HEK293 (cell line): Measurements from ENCODE around the gene KRTAP19-2.

ENCODE experiments used
- CTCF ChIA-PET: fragments of 350-600 bp; formaldehyde crosslinking; extraction: SDS; loops from one replicate; lab custom pipeline; 2021; ENCODE audit warnings: antibody characterized with exemption; lab: Yijun Ruan, JAX
- POLR2A ChIA-PET: fragments of 300-600 bp; formaldehyde crosslinking; extraction: SDS; loops from one replicate; lab custom pipeline; 2020; ENCODE audit warnings: antibody characterized with exemption, inconsistent platforms; lab: Yijun Ruan, JAX
- H3K27ac ChIP-seq: fragments of 200-500 bp; sonication (Bioruptor generic); 2 replicates; pipeline ENCODE4 v1.5.1; 2014; ENCODE audit warnings: low read depth, low read length, control low read depth, inconsistent platforms; ENCODE audit errors: extremely low read depth
- H3K36me3 ChIP-seq, 2 experiments: fragments of 200-500 bp in 1 of 2; sonication (Bioruptor generic) in 1 of 2; 1 replicate in 1 of 2; 2 replicates in 1 of 2; pipeline ENCODE4 v1.5.1; 2014 to 2017; ENCODE audit warnings: inconsistent platforms in 2 of 2, low read length in 2 of 2; ENCODE audit not compliant: control insufficient read depth in 2 of 2, insufficient read depth in 1 of 2
- H3K4me1 ChIP-seq: fragments of 200-500 bp; sonication (Bioruptor generic); 2 replicates; pipeline ENCODE4 v1.5.1; 2014; ENCODE audit warnings: mild to moderate bottlenecking, low read length, inconsistent platforms; ENCODE audit not compliant: control insufficient read depth, insufficient read depth
- H3K4me3 ChIP-seq: 2 replicates; pipeline ENCODE4 v1.5.1; 2011; ENCODE audit warnings: low read depth, mild to moderate bottlenecking, control low read depth, low read length, moderate library complexity
- H3K9me3 ChIP-seq: fragments of 200-500 bp; sonication (Bioruptor generic); 2 replicates; pipeline ENCODE4 v1.5.1; 2014; ENCODE audit warnings: low read depth, low read length, inconsistent platforms; ENCODE audit not compliant: control insufficient read depth, insufficient read depth
- MYNN ChIP-seq: fragments of 450-650 bp; formaldehyde crosslinking; IDR thresholded peaks from 2 replicates; pipeline ENCODE4 v1.5.1; 2016; ENCODE audit warnings: missing biosample characterization, missing genetic modification characterization, borderline replicate concordance
- OVOL3 ChIP-seq: fragments of 450-650 bp; formaldehyde crosslinking; IDR thresholded peaks from 2 replicates; pipeline ENCODE4 v1.5.1; 2016; ENCODE audit warnings: missing biosample characterization, missing genetic modification characterization
- PRDM4 ChIP-seq: fragments of 450-650 bp; formaldehyde crosslinking; IDR thresholded peaks from 2 replicates; pipeline ENCODE4 v1.5.1; 2017; ENCODE audit warnings: missing biosample characterization, missing genetic modification characterization
- SETDB1 ChIP-seq: IDR thresholded peaks from one replicate; pipeline ENCODE4 v1.6.1; 2017; ENCODE audit warnings: mild to moderate bottlenecking, low read length, moderate library complexity, mixed read lengths; ENCODE audit not compliant: insufficient read length
- TRIM28 ChIP-seq: IDR thresholded peaks from 2 replicates; pipeline ENCODE4 v1.6.1; 2011; ENCODE audit warnings: low read length, control low read depth, borderline replicate concordance
- WT1 ChIP-seq: fragments of 450-650 bp; formaldehyde crosslinking; IDR thresholded peaks from 2 replicates; pipeline ENCODE4 v1.5.1; 2016; ENCODE audit warnings: missing biosample characterization, missing genetic modification characterization
- ZFP3 ChIP-seq: fragments of 450-650 bp; formaldehyde crosslinking; IDR thresholded peaks from 2 replicates; pipeline ENCODE4 v1.5.1; 2016; ENCODE audit warnings: low read depth, missing biosample characterization, missing genetic modification characterization
- ZNF10 ChIP-seq: fragments of 450-650 bp; formaldehyde crosslinking; IDR thresholded peaks from 2 replicates; pipeline ENCODE4 v1.5.1; 2017; ENCODE audit warnings: missing biosample characterization, missing genetic modification characterization
- ZNF114 ChIP-seq: fragments of 450-650 bp; formaldehyde crosslinking; IDR thresholded peaks from 2 replicates; pipeline ENCODE4 v1.5.0; 2017; ENCODE audit warnings: missing biosample characterization, missing genetic modification characterization
- ZNF157 ChIP-seq: fragments of 450-650 bp; formaldehyde crosslinking; IDR thresholded peaks from 2 replicates; pipeline ENCODE4 v1.5.1; 2016; ENCODE audit warnings: missing biosample characterization, missing genetic modification characterization
- ZNF175 ChIP-seq: fragments of 450-650 bp; formaldehyde crosslinking; IDR thresholded peaks from 2 replicates; pipeline ENCODE4 v1.5.1; 2016; ENCODE audit warnings: missing biosample characterization, missing genetic modification characterization
- ZNF184 ChIP-seq: fragments of 450-650 bp; IDR thresholded peaks from 2 replicates; pipeline ENCODE4 v1.5.1; 2018; ENCODE audit warnings: missing biosample characterization, mild to moderate bottlenecking, missing genetic modification characterization
- ZNF202 ChIP-seq: fragments of 450-650 bp; formaldehyde crosslinking; IDR thresholded peaks from 2 replicates; pipeline ENCODE4 v1.5.1; 2016; ENCODE audit warnings: missing biosample characterization, missing genetic modification characterization, borderline replicate concordance
- ZNF266 ChIP-seq: fragments of 450-650 bp; formaldehyde crosslinking; IDR thresholded peaks from 2 replicates; pipeline ENCODE4 v1.5.1; 2016; ENCODE audit warnings: missing biosample characterization, missing genetic modification characterization, low read depth
- ZNF292 ChIP-seq: fragments of 450-650 bp; formaldehyde crosslinking; IDR thresholded peaks from 2 replicates; pipeline ENCODE4 v1.5.1; 2016; ENCODE audit warnings: low read depth, missing biosample characterization, missing genetic modification characterization, borderline replicate concordance
- ZNF324 ChIP-seq: fragments of 450-650 bp; formaldehyde crosslinking; IDR thresholded peaks from 2 replicates; pipeline ENCODE4 v1.5.1; 2016; ENCODE audit warnings: missing biosample characterization, missing genetic modification characterization
- ZNF426 ChIP-seq: fragments of 450-650 bp; formaldehyde crosslinking; IDR thresholded peaks from 2 replicates; pipeline ENCODE4 v1.5.1; 2017; ENCODE audit warnings: missing biosample characterization, missing genetic modification characterization, mild to moderate bottlenecking, inconsistent platforms, moderate library complexity
- ZNF530 ChIP-seq: fragments of 450-650 bp; formaldehyde crosslinking; IDR thresholded peaks from 2 replicates; pipeline ENCODE4 v1.5.1; 2016; ENCODE audit warnings: low read depth, missing biosample characterization, missing genetic modification characterization
- ZNF561 ChIP-seq: fragments of 450-650 bp; IDR thresholded peaks from 2 replicates; pipeline ENCODE4 v1.5.1; 2018; ENCODE audit warnings: missing biosample characterization, missing genetic modification characterization, borderline replicate concordance
- ZNF585B ChIP-seq: fragments of 450-650 bp; formaldehyde crosslinking; IDR thresholded peaks from 2 replicates; pipeline ENCODE4 v1.5.1; 2016; ENCODE audit warnings: missing biosample characterization, missing genetic modification characterization
- ZNF776 ChIP-seq: fragments of 450-650 bp; formaldehyde crosslinking; IDR thresholded peaks from 2 replicates; pipeline ENCODE4 v1.5.0; 2017; ENCODE audit warnings: missing biosample characterization, missing genetic modification characterization, borderline replicate concordance
- ZSCAN16 ChIP-seq: fragments of 450-650 bp; formaldehyde crosslinking; IDR thresholded peaks from 2 replicates; pipeline ENCODE4 v1.5.1; 2016; ENCODE audit warnings: missing biosample characterization, missing genetic modification characterization
- ZSCAN30 ChIP-seq: fragments of 450-650 bp; IDR thresholded peaks from 2 replicates; pipeline ENCODE4 v1.5.1; 2018; ENCODE audit warnings: missing biosample characterization, mild to moderate bottlenecking, missing genetic modification characterization, moderate library complexity
- TF ChIP-seq, protein P1 (sequence below): sonication (generic); formaldehyde crosslinking; IDR thresholded peaks from 2 replicates; pipeline ENCODE4 v1.8.1; 2022; ENCODE audit warnings: mild to moderate bottlenecking, moderate library complexity, missing genetic modification reagents
- TF ChIP-seq, protein P2 (sequence below): fragments of 450-650 bp; formaldehyde crosslinking; IDR thresholded peaks from 2 replicates; pipeline ENCODE4 v1.5.0; 2017; ENCODE audit warnings: missing biosample characterization, missing genetic modification characterization, borderline replicate concordance
- TF ChIP-seq, protein P3 (sequence below): fragments of 450-650 bp; formaldehyde crosslinking; IDR thresholded peaks from 2 replicates; pipeline ENCODE4 v1.5.1; 2016; ENCODE audit warnings: missing biosample characterization, missing genetic modification characterization

The KRTAP19-2 gene

GRCh38 chr21:30486180-30486579 is 1.1 kb downstream of the KRTAP19-2 start:
- H3K36me3 ChIP-seq = no peaks in the 10 kb centered on the region
- no peak overlapping the region for H3K27ac ChIP-seq
- H3K9me3 ChIP-seq = no peaks in the 10 kb centered on the region
- no peaks in the 10 kb centered on the region for H3K4me1 ChIP-seq
- ChIA-PET CTCF (no interaction called here), POLR2A (no interaction called here)
- no peak overlapping the region for H3K4me3 ChIP-seq
- TF ChIP-seq ZNF776 (tag by site-specific recombination) (no peak), SETDB1 (peak; percentile 77), ZSCAN30 (no peak), ZSCAN16 (tag by site-specific recombination) (no peak), ZNF184 (no peak), ZNF114 (tag by site-specific recombination) (no peak), ZNF561 (tag by site-specific recombination) (no peak), OVOL3 (tag by site-specific recombination) (no peak), ZNF157 (tag by site-specific recombination) (no peak), ZNF202 (tag by site-specific recombination) (no peak), TRIM28 (peak; percentile 16; the same call in 1 of the 2 replicates), PRDM4 (no peak), ZNF585B (tag by site-specific recombination) (peak; percentile 75), ZNF10 (tag by site-specific recombination) (no peak)
- TF ChIP-seq, protein P1, sequence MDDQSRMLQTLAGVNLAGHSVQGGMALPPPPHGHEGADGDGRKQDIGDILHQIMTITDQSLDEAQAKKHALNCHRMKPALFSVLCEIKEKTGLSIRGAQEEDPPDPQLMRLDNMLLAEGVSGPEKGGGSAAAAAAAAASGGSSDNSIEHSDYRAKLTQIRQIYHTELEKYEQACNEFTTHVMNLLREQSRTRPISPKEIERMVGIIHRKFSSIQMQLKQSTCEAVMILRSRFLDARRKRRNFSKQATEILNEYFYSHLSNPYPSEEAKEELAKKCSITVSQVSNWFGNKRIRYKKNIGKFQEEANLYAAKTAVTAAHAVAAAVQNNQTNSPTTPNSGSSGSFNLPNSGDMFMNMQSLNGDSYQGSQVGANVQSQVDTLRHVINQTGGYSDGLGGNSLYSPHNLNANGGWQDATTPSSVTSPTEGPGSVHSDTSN (CRISPR knock-in tag) = no peak
- TF ChIP-seq, protein P2, sequence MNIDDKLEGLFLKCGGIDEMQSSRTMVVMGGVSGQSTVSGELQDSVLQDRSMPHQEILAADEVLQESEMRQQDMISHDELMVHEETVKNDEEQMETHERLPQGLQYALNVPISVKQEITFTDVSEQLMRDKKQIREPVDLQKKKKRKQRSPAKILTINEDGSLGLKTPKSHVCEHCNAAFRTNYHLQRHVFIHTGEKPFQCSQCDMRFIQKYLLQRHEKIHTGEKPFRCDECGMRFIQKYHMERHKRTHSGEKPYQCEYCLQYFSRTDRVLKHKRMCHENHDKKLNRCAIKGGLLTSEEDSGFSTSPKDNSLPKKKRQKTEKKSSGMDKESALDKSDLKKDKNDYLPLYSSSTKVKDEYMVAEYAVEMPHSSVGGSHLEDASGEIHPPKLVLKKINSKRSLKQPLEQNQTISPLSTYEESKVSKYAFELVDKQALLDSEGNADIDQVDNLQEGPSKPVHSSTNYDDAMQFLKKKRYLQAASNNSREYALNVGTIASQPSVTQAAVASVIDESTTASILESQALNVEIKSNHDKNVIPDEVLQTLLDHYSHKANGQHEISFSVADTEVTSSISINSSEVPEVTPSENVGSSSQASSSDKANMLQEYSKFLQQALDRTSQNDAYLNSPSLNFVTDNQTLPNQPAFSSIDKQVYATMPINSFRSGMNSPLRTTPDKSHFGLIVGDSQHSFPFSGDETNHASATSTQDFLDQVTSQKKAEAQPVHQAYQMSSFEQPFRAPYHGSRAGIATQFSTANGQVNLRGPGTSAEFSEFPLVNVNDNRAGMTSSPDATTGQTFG (tag by site-specific recombination) = no peak

GRCh38 chr21:30482130-30482529 is 5.1 kb downstream of the KRTAP19-2 start:
- CTCF ChIA-PET = interaction anchor here (0.6 to 1.1 kb wide), 3 partner anchors 10 to 582 kb away, joined by 4 to 6 read pairs (median 4); no protein-coding TSS in a partner anchor
- POLR2A ChIA-PET = no interaction called here
- no peak overlapping the region for H3K27ac ChIP-seq
- H3K4me3 ChIP-seq = no peak overlapping the region
- no peaks in the 10 kb centered on the region for H3K9me3 ChIP-seq
- H3K36me3 ChIP-seq = no peaks in the 10 kb centered on the region
- H3K4me1 ChIP-seq = no peaks in the 10 kb centered on the region
- TF ChIP-seq WT1 (tag by site-specific recombination) = no peak
- no peak for TF ChIP-seq ZNF292 (tag by site-specific recombination)
- TF ChIP-seq ZNF157 (tag by site-specific recombination) = no peak
- TF ChIP-seq, protein P3, sequence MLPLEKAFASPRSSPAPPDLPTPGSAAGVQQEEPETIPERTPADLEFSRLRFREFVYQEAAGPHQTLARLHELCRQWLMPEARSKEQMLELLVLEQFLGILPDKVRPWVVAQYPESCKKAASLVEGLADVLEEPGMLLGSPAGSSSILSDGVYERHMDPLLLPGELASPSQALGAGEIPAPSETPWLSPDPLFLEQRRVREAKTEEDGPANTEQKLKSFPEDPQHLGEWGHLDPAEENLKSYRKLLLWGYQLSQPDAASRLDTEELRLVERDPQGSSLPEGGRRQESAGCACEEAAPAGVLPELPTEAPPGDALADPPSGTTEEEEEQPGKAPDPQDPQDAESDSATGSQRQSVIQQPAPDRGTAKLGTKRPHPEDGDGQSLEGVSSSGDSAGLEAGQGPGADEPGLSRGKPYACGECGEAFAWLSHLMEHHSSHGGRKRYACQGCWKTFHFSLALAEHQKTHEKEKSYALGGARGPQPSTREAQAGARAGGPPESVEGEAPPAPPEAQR (tag by site-specific recombination) = no peak
- no peak for TF ChIP-seq ZNF530 (tag by site-specific recombination)
- TF ChIP-seq MYNN (tag by site-specific recombination) = no peak
- no peak for TF ChIP-seq ZNF175 (tag by site-specific recombination)
- no peak for TF ChIP-seq ZNF426
- no peak for TF ChIP-seq ZNF324 (tag by site-specific recombination)
- TF ChIP-seq ZFP3 (tag by site-specific recombination) = no peak
- no peak for TF ChIP-seq ZNF266 (tag by site-specific recombination)
